ENCODE data around the gene ESR1.

ESR1 gene

GRCh38 chr6:152052061-152052460 is 244.6 kb downstream of the ESR1 start:
- Histone ChIP-seq H3K9me3 (no peaks in the 10 kb centered on the region), H3K27me3 (no peaks in the 10 kb centered on the region), H3K27ac (no peak overlapping the region), H3K36me3 (no peaks in the 10 kb centered on the region), H3K4me3 (ENCODE audit: low read depth in 1 of 2, low read length in 1 of 2) (no peak overlapping the region), H3K4me1 (ENCODE audit: control insufficient read depth in 1 of 2, insufficient read depth in 1 of 2, low read depth in 1 of 2, low read length in 1 of 2) (no peaks in the 10 kb centered on the region)
- TF ChIP-seq CTCF (IDR thresholded peaks at IDR 0.05) = no peak

GRCh38 chr6:152053332-152053731 is 245.8 kb downstream of the ESR1 start:
- Histone ChIP-seq H3K4me3 (ENCODE audit: low read depth in 1 of 2, low read length in 1 of 2) (no peak overlapping the region), H3K4me1 (ENCODE audit: control insufficient read depth in 1 of 2, insufficient read depth in 1 of 2, low read depth in 1 of 2, low read length in 1 of 2) (no peaks in the 10 kb centered on the region), H3K27me3 (no peaks in the 10 kb centered on the region), H3K27ac (no peak overlapping the region), H3K36me3 (no peaks in the 10 kb centered on the region), H3K9me3 (no peaks in the 10 kb centered on the region)
- no peak for TF ChIP-seq CTCF (IDR thresholded peaks at IDR 0.05)

GRCh38 chr6:152054441-152054840 is 247.0 kb downstream of the ESR1 start:
- no peak for TF ChIP-seq CTCF (IDR thresholded peaks at IDR 0.05)
- no peaks in the 10 kb centered on the region for H3K27me3 ChIP-seq
- no peak overlapping the region for H3K4me3 ChIP-seq (ENCODE audit: low read depth in 1 of 2, low read length in 1 of 2)
- no peaks in the 10 kb centered on the region for H3K9me3 ChIP-seq
- H3K36me3 ChIP-seq = no peaks in the 10 kb centered on the region
- no peaks in the 10 kb centered on the region for H3K4me1 ChIP-seq (ENCODE audit: control insufficient read depth in 1 of 2, insufficient read depth in 1 of 2, low read depth in 1 of 2, low read length in 1 of 2)
- no peak overlapping the region for H3K27ac ChIP-seq

- TF ChIP-seq CTCF (IDR thresholded peaks at IDR 0.05) = no peak
- Histone ChIP-seq H3K36me3 (no peaks in the 10 kb centered on the region), H3K27ac (no peak overlapping the region), H3K4me1 (ENCODE audit: control insufficient read depth in 1 of 2, insufficient read depth in 1 of 2, low read depth in 1 of 2, low read length in 1 of 2) (no peaks in the 10 kb centered on the region), H3K9me3 (no peaks in the 10 kb centered on the region), H3K27me3 (no peaks in the 10 kb centered on the region), H3K4me3 (ENCODE audit: low read depth in 1 of 2, low read length in 1 of 2) (no peak overlapping the region)
Observed at GRCh38 chr6:152055517-152055916, 248.0 kb downstream of the ESR1 start.

- H3K27ac ChIP-seq = no peak overlapping the region
- H3K4me1 ChIP-seq (ENCODE audit: control insufficient read depth in 1 of 2, insufficient read depth in 1 of 2, low read depth in 1 of 2, low read length in 1 of 2) = no peaks in the 10 kb centered on the region
- no peak overlapping the region for H3K4me3 ChIP-seq (ENCODE audit: low read depth in 1 of 2, low read length in 1 of 2)
Observed at GRCh38 chr6:152057832-152058498, 250.5 kb downstream of the ESR1 start.

More at GRCh38 chr6:152057832-152058498, 250.5 kb downstream of the ESR1 start:
- H3K36me3 ChIP-seq = no peaks in the 10 kb centered on the region
- no peaks in the 10 kb centered on the region for H3K9me3 ChIP-seq
- no peaks in the 10 kb centered on the region for H3K27me3 ChIP-seq
- no peak for TF ChIP-seq CTCF (IDR thresholded peaks at IDR 0.05)
